Measurements from ENCODE around the gene TBC1D3B.
"Not testable (repeated sequence)": the region's sequence is repeated elsewhere in the genome, so short reads cannot be mapped to it uniquely, and the experiment has no call there.

The TBC1D3B gene

DNA sequence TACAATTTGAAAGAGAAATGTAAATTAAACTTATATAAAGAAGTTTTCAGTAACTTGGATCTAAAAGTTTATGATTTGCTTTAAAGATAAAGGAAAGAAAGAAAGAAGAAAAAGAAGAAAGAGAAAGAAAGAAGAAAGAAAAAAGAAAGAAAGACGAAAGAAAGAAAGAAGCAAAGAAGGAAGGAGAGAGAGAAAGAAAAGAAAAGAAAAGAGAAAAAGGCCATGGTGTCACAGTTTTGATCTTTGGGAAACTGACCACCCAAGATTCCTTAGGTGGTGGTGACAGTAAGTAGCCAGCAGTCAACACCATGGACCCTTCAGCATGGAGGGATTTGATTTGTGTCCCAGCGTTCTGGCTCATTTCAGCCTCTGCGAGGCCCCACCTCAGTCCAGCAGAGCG lies 24.7 kb upstream of the TBC1D3B start:
- DNase-seq (ENCODE audit: low spot score) = not testable (repeated sequence)

DNA sequence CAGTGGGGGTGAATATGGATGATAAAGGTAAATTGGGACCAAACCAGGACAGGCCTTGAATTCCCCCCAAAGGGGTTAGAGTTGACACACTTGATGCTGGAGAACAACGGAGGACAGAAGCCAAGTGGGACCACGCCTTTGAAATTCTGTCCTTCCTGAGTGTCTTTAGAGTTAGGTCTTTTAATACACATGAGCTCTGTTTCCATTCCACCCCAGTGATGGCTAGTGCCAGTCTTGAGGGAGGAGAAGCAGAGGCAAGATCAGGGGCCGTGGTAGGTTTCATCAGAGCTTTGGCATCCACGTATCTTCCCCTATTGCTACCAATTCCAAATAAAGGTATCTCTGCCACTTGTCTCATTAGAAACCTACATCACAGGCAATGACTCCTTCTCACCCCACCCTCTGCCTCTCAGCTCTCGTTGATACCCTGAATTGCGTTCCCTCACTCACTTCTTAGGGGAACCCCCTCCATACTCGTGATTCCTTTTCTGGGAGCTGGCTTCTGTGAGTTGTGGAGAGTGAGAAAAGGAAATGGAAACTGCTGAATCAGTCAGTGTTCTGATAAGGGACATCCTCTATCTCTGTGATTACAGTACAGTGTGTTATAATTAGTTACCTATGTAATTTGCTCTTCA lies 22.5 kb upstream of the TBC1D3B start:
- no peak for DNase-seq (ENCODE audit: low spot score)

DNA sequence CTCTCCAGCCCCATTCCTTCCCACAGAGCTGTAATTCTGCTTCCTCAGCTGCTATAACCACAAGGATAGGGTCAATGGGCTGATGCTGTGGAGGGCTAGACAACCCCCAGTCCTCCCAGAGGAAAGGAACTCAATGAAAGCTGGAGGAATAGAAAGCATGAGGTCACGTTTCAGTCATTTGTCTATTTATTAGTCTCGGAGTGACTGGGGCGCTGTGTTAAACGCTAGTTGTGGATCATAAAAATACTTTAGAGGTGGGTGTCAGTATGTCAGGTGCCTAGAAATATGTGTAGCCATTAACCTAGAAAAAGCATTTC lies 20.9 kb upstream of the TBC1D3B start:
- DNase-seq (ENCODE audit: low spot score) = no peak

DNA sequence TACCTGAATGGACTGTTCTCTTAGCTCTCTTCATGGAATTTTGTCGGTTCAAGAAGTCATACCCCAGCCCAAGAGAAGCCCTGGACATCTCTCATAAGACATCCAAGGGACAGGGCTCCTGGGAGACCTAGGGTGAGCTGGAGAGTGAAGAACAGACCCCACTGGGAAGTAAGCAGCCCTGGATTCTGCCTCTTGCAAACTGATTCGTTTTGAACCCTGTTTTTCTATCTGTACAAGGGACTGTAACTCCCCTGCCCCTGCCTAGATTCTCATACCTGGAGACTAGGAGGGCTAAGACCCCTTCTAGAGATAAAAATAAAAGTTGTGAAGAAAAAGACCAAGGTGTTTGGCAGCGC lies 19.7 kb upstream of the TBC1D3B start:
- no peak for DNase-seq (ENCODE audit: low spot score)

DNA sequence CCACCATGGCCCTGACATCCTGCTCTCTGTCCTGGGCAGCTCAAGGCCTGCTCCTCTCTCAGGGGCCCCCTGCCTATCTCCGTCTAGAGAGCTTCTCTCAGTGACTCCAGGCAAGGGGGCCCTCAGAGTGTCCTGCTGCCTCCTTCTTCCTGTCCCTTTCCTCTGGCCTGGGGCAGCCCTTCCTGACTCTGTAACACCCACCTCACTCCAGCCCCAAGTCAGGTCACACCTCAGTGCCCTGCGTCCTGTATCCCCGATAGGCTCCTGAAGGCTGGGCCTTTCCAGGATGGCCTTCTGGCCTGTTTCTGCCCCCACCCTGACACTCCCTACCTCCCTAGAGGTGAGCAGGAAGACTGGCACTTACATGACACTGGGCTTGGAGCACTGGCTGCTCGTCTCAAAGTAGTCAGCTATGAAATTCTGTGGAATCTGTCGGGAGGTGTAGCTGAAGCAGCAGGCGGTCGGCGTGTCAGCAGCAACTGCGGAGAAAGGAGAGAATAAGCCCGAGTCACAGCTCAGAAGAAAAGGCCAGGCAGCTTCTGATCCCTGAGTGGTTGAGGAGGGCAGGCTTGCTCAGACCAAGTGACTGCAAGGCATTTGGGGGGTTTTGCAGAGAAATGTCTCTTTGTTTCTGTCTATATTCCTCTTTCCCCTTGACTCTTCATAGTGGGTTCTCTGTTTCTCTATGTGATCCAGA lies 19.1 kb upstream of the TBC1D3B start:
- no peak for DNase-seq (ENCODE audit: low spot score)

DNA sequence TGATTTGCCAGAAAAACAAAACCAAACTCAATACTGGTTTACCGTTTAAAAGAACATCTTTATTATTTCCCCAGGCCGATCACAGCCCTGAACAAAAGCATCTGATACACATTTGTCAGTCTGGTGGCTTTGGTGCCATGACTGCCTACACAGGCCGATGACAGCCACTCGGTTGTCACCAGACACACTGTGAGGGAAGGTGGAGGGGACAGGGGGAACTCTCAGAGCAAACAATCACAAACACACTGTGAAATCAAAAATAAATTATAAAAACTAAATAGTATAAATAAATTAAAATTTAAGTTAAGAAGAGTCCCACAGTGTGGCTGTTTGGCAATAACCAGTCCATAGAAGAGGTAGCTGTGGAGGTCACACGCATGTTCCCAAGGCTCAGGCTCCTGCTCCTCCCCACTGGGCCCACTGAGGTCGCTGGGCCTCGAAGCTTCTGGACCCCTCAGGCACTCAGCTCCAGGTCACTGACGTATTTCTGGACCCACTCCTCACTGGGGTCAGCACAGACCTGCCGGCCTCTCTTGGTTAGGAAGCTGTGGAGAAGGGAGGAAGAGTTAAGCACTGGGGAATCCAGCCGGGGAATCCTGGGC lies 18.5 kb upstream of the TBC1D3B start:
- DNase-seq (ENCODE audit: low spot score) = not testable (repeated sequence)

DNA sequence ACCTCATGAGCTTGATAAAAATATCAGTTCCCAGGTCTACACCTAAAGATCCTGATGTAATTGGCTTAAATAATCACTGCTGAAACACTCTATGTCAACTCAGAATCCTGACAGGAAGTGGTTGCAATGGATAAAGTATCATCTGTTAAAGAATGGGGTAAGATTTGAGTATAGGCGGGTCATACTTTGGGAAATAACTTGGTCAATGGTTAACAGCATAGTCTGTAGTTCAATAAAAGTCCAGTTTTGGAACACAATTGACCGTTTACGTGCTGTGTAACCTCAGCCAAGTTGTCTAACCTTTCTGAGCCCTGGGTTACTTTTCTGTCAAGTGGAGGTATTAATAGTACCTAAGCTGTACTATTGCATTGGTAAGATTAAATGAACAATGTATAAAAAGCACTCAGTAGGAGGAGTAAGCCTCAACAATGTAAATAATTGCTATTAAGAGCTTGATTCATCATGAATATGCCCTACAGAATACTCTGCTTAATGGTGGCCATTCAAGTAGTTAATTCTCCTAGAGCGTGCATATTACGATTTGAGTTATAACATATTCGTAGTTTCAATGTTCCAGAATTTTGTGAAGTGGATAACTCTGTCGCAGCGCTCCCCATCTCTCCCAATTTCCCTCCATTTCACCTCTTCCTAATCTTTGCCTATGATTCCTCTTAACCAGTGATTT lies 17.9 kb upstream of the TBC1D3B start:
- not testable (repeated sequence) for DNase-seq (ENCODE audit: low spot score)

DNA sequence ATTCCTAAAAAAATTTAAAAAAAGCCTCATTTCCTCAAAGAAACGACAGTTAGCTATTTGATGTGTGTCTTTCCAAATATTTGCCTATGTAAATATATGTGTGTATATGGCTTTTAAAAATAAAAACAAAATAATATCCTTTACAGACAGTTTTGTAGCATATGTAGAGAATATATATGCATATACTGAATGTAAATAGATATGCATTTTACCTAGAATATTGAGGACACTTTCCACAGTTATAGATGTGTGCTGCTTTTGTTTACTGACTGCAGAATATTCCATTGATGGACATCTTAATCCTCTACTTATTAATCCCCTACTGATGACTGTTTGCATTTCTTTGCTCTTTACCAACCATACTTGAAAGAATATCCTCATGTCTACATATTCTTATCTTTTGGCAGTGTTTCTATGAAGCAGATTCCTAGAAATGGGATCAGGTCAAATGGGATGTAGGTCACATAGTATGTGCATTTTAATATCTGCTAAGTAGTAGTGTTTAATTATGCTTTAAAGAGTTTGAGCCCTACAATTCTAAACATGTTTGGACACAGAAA lies 16.9 kb upstream of the TBC1D3B start:
- no peak for DNase-seq (ENCODE audit: low spot score)

DNA sequence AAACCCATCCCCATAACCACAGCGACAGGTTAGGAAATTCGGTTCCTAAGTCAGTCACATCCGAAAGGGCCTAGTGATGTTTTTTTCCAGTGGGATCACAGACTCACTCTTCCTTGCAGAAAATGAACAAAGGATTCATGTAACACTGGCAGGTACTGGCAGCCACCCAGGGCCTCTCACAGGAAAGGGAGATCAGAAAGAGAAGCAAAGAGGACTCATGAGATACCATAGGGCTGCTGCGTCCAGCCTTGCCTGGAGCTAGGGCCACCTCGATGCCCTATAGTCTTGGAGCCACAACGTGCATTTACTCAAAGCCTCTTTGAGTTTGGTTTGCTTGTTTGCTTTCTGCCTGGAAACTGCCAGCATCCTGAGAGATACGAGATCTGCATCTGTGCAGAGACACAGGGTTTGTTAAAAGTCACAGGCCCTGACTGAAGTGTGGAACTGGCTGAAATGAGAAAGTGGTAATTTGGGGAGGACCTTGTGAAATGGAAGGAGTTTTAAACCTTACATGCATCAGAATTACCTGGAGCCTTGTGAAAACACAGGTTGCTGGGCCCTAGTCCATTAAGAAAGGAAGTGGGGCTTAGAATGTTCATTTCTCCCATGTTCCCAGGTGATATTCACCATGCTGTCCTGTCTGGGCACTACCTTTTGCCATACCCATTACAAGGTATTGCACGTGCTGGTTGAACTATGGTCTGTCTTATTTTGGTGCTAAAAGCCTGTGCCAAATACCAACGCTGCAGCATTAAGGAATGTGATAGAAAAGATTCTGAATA lies 14.3 kb upstream of the TBC1D3B start:
- DNase-seq (ENCODE audit: low spot score) = not testable (repeated sequence)

DNA sequence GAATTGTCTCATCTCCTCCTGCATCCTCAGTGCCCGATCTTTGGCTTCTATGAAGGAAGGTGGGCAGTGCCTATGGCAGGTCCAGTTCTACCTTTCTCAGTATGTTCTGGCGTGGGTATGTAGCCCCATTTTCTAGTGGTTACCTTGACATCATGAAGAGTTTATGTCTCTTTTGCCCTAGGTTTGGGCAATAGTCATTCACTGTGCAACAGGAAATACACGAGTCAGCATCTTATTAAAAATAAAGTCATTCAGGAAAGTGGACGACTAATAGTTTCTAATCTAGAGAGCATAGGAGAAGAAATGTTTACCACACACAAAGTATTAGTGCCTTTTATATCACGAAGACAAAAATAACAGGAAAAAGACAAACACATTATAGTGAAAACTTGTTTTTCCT lies 13.6 kb upstream of the TBC1D3B start:
- not testable (repeated sequence) for DNase-seq (ENCODE audit: low spot score)

DNA sequence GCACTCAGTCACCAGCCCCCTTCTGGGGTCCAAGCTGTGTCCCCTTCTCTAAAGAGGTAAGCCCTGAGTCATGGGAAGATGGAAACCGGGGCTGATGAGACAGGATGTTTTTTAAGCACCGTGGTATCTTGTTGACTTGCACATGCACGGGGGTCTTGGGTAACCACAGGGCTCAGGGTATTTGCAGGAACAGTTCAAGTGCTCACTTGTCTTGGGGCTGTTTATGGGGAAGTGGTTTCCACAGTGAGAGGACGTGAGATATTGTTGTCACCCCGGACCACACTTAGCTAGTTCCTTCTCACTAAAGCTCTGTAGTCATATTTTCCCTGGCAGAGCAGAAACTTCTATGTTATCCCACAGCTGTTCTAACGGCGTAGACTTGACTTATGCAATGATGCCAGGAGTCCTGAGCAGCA lies 12.5 kb upstream of the TBC1D3B start:
- no peak for DNase-seq (ENCODE audit: low spot score)

DNA sequence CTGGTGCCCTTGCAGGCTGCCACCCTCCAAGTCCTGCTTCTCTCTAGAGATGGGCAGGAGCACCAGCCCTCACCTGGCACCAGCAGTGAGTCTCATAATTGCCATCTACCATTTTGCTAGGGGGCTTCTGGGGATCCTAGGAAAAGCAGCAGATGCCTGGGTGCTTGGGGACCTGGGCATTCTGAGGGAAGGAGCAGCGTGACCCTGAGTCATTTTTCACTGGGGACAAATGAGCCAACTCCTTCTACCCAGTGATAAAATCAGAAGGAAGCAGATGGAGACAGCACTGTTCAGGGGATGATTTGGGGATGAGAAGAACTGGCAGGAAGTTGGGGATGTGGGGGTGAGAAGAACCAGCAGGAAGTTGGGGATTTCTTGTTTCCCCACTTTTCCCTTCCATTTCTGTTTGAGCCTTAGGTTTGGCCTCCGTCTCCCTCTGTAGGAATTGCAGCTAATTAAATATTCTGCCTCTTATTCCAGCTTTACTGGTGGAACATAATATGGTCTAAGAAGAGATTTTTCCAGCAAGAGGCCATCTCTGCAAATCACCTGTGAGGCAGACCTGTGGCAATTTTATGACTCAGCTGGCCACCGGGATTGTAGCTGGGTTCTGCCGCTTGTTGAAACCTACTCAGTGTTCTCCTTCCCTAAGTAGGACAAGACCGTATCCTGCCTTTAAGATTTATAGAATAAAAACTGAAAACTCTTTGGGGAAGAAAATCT lies 11.7 kb upstream of the TBC1D3B start:
- DNase-seq (ENCODE audit: low spot score) = not testable (repeated sequence)

DNA sequence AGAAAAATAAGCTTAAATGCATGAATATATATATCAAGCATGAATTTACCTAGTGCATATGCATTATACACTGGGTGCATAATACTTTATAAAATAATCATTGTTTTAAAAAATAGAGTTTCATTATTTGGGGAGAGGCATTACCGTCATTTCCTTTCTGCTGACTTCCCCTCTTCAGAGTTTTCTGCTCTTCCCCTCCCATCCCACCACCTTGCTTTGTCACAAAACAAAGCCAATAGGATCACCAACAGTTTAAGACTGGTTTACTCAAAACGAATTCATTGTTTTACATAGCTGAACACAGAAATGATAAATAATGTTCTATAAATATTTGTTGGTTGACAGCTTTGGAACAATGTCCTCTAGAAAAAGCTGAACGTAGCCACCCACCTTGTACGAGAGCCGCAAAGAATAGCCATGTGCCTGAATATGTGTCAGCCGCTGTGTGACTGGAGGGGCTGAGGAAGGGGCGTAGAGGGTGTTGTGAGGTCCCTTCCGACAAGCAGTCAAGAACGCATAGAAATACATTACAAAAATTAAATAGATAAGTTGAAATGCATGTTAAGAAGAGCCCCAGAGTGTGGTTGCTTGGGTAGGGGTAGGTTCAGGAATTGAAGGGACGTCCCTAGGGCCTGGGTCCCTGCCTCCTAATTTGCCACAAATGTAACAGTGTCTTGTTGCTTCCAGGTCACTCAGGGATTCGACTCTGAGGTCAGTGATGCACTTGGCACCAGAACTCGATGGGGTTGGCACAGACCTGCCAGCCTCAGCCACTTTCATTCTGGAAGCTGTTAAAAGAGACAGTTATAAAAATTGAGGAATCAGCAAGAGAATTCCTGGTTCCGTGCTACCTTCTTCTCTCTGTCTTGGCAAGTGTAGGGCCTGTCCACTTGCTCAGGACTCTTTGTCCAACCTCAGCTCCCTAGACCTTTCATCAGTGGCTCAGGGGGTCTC lies 10.7 kb upstream of the TBC1D3B start:
- not testable (repeated sequence) for DNase-seq (ENCODE audit: low spot score)

DNA sequence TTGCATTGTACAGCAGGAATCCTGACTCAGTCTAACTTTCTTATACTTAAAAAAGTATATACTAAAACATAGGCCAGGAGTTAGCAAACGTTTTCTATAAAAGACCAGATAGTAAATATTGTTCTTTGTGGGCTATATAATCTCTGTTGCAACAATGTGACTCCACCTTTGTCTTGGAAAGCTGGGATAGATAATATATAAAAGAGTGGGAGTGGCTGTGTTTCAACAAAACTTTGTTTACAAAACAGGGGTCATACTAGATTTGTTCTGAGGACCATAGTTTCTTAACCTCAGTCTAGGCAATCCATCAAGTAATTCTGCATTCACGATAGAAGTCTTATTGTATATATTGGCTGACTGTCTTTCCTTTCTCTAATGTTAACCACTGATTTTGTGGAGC lies 9.0 kb upstream of the TBC1D3B start:
- DNase-seq (ENCODE audit: low spot score) = no peak

DNA sequence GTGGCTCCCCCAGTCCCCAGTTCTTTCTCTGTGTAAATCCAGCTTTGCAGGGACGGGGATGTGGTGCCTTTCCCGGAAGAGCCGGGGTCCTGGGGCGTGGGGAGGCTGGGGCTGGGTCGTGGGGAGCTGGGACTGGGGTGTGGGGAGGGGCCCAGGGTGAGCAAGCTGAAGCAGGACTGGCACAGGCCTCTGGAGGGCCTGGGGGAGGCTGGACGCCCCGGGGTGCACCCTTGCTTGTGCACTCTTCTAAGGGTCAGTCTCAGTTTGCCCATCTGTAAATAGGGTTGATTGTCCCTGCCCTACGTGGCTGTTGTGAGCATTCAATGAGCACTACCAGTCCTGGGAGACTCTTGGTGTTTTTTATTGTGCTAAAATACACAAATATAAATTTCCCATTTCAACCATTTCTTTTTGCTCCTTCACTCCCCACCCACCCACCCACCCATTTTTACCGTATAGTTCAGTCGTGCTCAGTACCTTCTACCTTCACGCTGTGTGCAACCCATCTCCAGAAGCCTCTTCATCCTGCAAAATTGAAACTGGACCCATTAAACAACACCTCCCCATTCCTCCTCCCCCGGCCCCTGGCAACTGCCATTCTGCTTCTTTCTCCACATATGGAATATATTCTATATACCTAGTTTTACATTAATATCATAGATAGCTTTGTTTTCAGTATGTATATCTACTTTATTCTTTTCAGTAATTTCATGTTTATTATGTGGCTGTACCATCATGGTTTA lies 7.8 kb upstream of the TBC1D3B start:
- no peak for DNase-seq (ENCODE audit: low spot score)

DNA sequence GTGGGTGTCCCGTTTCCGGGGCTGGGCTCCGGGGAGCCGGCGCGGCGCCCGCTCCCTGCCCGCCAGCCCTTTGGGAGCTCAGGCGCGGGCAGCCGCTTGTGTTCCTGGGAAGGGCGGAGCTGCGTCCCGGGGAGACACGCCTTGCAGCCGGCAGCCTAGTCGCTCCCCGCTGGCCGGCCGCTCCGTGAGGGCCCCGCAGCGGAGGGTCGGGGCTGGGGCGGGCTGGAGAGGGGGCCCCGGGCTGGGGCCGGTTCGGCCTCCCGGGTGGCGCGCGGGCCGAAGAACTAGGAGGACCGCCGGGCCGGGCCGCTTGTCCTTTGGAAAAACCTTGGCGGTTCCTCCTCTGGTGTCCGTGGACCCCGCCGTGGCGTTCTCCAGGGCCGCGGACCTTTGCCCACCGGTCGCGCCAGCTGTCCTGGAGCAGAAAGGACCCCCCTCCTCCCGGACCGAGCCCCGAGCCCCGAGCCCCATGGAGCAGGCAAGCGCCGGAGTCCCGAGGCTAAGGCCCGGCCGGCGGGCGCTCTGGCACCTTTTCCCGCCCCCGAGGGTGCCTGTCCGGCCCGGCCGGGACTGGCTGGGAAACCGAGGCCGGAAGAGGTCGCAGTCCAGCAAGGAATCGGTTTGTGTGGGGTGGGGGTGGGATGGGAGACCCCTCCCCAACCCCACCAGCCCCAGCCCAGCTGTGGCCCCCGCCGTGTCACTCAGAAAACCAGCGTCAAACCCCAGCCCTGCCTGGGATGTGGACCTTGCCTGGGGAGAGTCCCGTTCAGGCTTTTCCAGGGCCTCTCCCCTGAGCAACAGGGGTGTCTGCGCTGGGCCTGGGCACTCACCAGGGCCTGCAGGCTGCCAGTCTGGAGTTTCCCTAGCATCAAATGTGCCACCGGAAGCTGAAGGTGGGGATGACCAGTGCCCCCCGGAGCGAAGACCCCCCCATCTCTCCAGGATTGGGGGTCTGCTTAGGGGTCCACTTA lies 6.8 kb upstream of the TBC1D3B start:
- no peak for DNase-seq (ENCODE audit: low spot score)

DNA sequence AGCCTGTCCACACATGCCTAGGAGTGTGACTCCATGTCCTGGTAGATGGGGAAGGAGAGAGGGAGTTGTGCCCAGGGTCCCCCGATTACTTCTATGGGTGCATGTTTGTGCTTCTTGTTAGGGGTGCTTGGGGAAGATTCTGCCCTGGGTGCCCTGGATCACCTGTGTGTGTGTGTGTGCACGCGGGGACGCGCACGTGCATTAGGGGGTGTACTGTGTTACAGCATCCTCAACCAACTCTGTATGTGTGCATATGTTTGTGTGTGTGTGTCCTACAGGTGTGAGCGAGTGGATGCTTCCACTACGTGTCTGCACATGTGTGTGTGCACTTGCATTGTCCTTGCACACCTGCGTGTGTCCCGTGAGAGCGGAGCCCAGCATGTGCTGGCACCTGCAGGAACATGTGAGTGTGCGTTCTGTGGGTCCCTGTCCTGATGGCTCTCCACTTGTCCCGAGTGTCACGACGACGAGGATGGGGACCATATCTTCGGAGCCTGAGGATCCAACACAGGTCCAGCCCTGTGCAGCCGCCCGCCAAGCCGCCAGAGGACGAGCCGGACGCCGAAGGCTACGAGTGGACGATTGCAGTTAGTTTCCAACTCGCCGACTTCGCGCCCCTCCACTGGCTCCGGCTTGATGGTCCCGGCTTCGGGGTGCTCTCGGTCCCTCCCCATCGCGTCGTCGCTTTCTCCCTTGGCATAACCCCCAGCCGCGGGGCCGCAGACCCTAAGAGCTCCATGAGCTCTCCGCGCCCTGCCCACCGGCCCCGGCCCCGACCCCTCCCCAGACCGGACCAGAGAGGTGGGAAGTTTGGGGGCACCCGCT lies 6.0 kb upstream of the TBC1D3B start:
- no peak for DNase-seq (ENCODE audit: low spot score)

All from hematopoietic multipotent progenitor cell treated with erythropoietin and hydrocortisone succinate and interleukin-3 and kit ligand, for 17 days (in vitro differentiated cells).